ENCODE results near the gene RAB3B.

Gene RAB3B

DNA sequence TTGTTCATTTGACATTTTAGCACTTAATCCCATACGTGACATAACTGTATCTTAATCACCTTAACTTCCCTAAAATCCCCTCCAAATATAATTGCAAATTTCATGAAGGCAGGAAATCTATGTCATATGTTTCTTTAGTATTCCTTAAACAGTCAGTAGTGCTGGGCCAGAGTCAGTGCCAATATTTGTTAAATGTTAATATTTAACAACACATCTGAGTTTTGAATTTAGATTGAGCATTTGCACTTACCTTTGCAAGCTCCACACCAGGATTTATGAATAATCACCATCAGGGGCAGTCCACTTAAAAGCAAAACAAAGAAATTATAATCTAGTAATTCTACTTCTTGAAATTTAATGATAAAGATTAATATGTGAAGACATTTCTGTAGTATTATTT is 37.8 kb upstream of the RAB3B start:
- Histone ChIP-seq H3K14ac (ENCODE audit: low read length) (no peak overlapping the region), H3K27me3 (ENCODE audit: control insufficient read depth in 3 of 3, insufficient read depth in 3 of 3, low read depth in 1 of 3, low read length in 3 of 3) (no peaks in the 10 kb centered on the region), H3K23ac (ENCODE audit: low read depth, low read length, poor library complexity) (no peak overlapping the region), H2AFZ (ENCODE audit: low read length) (no peak overlapping the region), H3K4me3 (ENCODE audit: low read length in 2 of 2) (no peak overlapping the region), H3K9ac (ENCODE audit: low read depth, low read length, poor library complexity) (no peak overlapping the region), H3K4me1 (ENCODE audit: control insufficient read depth in 2 of 2, insufficient read depth in 1 of 2, low read depth in 1 of 2, low read length in 2 of 2) (peaks cover 5 to 8% of the 10 kb centered on the region in 2 donors), H3K4me2 (ENCODE audit: insufficient read depth, low read length, poor library complexity, severe bottlenecking) (no peak overlapping the region), H2BK15ac (ENCODE audit: low read length) (no peak overlapping the region), H2BK120ac (ENCODE audit: low read depth, low read length) (no peak overlapping the region), H3K4ac (ENCODE audit: low read length) (no peak overlapping the region), H2AK5ac (ENCODE audit: low read depth, low read length) (no peak overlapping the region), H2BK5ac (ENCODE audit: low read length) (no peak overlapping the region), H4K8ac (ENCODE audit: low read depth, low read length) (no peak overlapping the region), H2BK12ac (ENCODE audit: low read length) (no peak overlapping the region), H3K27ac (replicated peaks; ENCODE audit: low read length) (no peak overlapping the region), H3K79me1 (ENCODE audit: low read depth, low read length) (peaks cover 9% of the 10 kb centered on the region), H3K18ac (ENCODE audit: low read length) (no peak overlapping the region), H4K91ac (ENCODE audit: low read depth, low read length, poor library complexity) (no peak overlapping the region), H3K36me3 (replicated peaks in 1 of 2; ENCODE audit: control insufficient read depth in 2 of 2, insufficient read depth in 2 of 2, low read length in 2 of 2) (peaks cover 11 to 57% of the 10 kb centered on the region in 2 donors), H3K9me3 (replicated peaks in 1 of 2; ENCODE audit: control insufficient read depth in 2 of 2, insufficient read depth in 1 of 2, low read depth in 1 of 2, low read length in 2 of 2) (no peaks in the 10 kb centered on the region)
- no peak for DNase-seq (ENCODE audit: low spot score)
- 100% methylated on average over 1 of the region's 1 CpG; no CpG with 5 or more reads in 1 of the 2 donors for WGBS, 2 donors (ENCODE audit: extremely low coverage in 2 of 2, insufficient read length in 2 of 2, insufficient replicate concordance in 1 of 2)

DNA sequence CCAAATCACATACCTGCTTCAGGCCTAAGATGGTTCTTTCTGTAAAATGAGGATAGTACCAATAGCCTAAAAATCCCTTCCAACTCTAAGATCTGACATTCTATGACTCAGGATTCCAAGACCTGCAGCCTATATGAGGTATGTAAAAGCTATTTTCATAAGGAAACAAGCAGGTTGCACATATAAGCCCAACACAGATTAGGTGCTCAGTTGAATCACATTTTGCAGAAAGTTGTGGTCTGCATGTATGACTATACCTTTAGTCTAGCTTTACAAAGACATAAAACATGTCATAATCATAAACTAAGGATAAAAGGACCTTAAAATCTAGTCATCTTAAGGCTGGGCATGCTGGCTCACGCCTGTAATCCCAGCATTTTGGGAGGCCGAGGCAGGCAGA is 35.8 kb upstream of the RAB3B start:
- Histone ChIP-seq H2AFZ (ENCODE audit: low read length) (no peak overlapping the region), H2BK15ac (ENCODE audit: low read length) (no peak overlapping the region), H3K79me1 (ENCODE audit: low read depth, low read length) (peaks cover under 1% of the 10 kb centered on the region), H4K8ac (ENCODE audit: low read depth, low read length) (no peak overlapping the region), H3K27ac (replicated peaks; ENCODE audit: low read length) (no peak overlapping the region), H3K27me3 (ENCODE audit: control insufficient read depth in 3 of 3, insufficient read depth in 3 of 3, low read depth in 1 of 3, low read length in 3 of 3) (no peaks in the 10 kb centered on the region), H3K9ac (ENCODE audit: low read depth, low read length, poor library complexity) (no peak overlapping the region), H2BK12ac (ENCODE audit: low read length) (no peak overlapping the region), H4K91ac (ENCODE audit: low read depth, low read length, poor library complexity) (no peak overlapping the region), H3K36me3 (replicated peaks in 1 of 2; ENCODE audit: control insufficient read depth in 2 of 2, insufficient read depth in 2 of 2, low read length in 2 of 2) (peaks cover 17 to 60% of the 10 kb centered on the region in 2 donors), H3K18ac (ENCODE audit: low read length) (no peak overlapping the region), H3K4me2 (ENCODE audit: insufficient read depth, low read length, poor library complexity, severe bottlenecking) (no peak overlapping the region), H2BK120ac (ENCODE audit: low read depth, low read length) (no peak overlapping the region), H2AK5ac (ENCODE audit: low read depth, low read length) (no peak overlapping the region), H2BK5ac (ENCODE audit: low read length) (no peak overlapping the region), H3K23ac (ENCODE audit: low read depth, low read length, poor library complexity) (no peak overlapping the region), H3K14ac (ENCODE audit: low read length) (no peak overlapping the region), H3K9me3 (replicated peaks in 1 of 2; ENCODE audit: control insufficient read depth in 2 of 2, insufficient read depth in 1 of 2, low read depth in 1 of 2, low read length in 2 of 2) (no peaks in the 10 kb centered on the region), H3K4me3 (ENCODE audit: low read length in 2 of 2) (no peak overlapping the region), H3K4me1 (ENCODE audit: control insufficient read depth in 2 of 2, insufficient read depth in 1 of 2, low read depth in 1 of 2, low read length in 2 of 2) (no peaks in the 10 kb centered on the region), H3K4ac (ENCODE audit: low read length) (no peak overlapping the region)
- WGBS, 2 donors (ENCODE audit: extremely low coverage in 2 of 2, insufficient read length in 2 of 2, insufficient replicate concordance in 1 of 2): no CpG with 5 or more reads among the region's 2 CpGs
- DNase-seq (ENCODE audit: low spot score): no peak

DNA sequence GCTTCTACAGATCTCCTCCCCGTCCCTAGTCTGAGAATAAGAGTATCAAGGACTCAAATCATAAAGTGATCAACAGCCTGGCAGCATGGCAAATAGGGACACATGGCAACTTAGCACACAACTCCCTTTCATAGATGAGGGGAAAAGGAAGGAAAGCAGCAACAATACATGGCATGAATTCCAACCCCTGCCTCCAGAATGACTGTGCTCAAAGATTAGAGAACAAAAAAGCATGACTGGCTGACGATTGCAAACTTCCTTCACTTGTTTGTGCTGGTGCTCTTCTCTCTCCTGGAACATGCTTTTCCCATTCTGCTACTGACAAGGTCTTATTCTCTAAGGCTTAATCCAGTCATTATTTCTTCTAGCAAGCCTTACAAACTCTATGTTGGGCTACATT is 31.6 kb upstream of the RAB3B start:
- Histone ChIP-seq H2AK5ac (ENCODE audit: low read depth, low read length) (no peak overlapping the region), H3K27ac (replicated peaks; ENCODE audit: low read length) (peak overlapping the region; percentile 27)
- no CpG with 5 or more reads among the region's 2 CpGs for WGBS, 2 donors (ENCODE audit: extremely low coverage in 2 of 2, insufficient read length in 2 of 2, insufficient replicate concordance in 1 of 2)

DNA sequence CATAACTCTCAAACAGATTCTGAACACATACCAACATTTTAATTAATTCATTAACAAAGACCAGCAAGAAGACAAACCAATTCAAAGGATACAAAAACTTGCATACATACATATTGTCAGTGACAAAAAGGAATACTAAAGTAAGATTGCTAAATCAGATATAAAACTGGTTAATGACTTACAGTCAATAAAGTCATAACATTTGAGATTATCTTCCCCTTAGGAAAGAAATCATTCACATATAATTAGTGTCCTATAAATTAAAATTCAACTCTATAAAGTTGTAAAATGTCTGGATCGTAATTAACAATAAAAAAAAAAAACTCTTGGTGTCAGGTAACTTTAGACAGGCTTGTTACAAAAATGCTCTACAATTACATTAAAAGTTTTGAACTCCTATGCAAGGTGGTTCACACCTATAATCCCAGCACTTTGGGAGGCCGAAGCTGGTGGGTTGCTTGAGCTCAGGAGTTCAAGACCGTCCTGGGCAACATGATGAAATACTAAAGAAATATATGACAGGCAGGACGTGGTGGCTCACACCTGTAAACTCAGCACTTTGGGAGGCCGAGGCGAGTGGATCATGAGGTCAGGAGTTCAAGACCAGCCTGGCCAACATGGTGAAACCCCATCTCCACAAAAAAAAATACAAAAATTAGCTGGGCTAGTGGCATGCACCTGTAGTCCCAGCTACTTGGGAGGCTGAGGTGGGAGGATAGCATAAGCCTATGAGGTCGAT is 17.7 kb upstream of the RAB3B start:
- Histone ChIP-seq H2AFZ (ENCODE audit: low read length) (no peak overlapping the region), H3K9me3 (replicated peaks in 1 of 2; ENCODE audit: control insufficient read depth in 2 of 2, insufficient read depth in 1 of 2, low read depth in 1 of 2, low read length in 2 of 2) (no peaks in the 10 kb centered on the region), H4K91ac (ENCODE audit: low read depth, low read length, poor library complexity) (no peak overlapping the region), H3K4me1 (ENCODE audit: control insufficient read depth in 2 of 2, insufficient read depth in 1 of 2, low read depth in 1 of 2, low read length in 2 of 2) (peaks cover 5 to 10% of the 10 kb centered on the region in 2 donors), H2BK15ac (ENCODE audit: low read length) (no peak overlapping the region), H3K4me3 (ENCODE audit: low read length in 2 of 2) (no peak overlapping the region), H2BK12ac (ENCODE audit: low read length) (no peak overlapping the region), H3K18ac (ENCODE audit: low read length) (no peak overlapping the region), H3K27ac (replicated peaks; ENCODE audit: low read length) (no peak overlapping the region), H2AK5ac (ENCODE audit: low read depth, low read length) (peak overlapping the region; percentile 46), H2BK120ac (ENCODE audit: low read depth, low read length) (no peak overlapping the region), H3K36me3 (replicated peaks in 1 of 2; ENCODE audit: control insufficient read depth in 2 of 2, insufficient read depth in 2 of 2, low read length in 2 of 2) (no peaks in the 10 kb centered on the region), H2BK5ac (ENCODE audit: low read length) (no peak overlapping the region), H3K27me3 (ENCODE audit: control insufficient read depth in 3 of 3, insufficient read depth in 3 of 3, low read depth in 1 of 3, low read length in 3 of 3) (peaks cover 0 to 13% (median 0%) of the 10 kb centered on the region in 3 experiments), H3K14ac (ENCODE audit: low read length) (no peak overlapping the region), H3K23ac (ENCODE audit: low read depth, low read length, poor library complexity) (no peak overlapping the region), H3K9ac (ENCODE audit: low read depth, low read length, poor library complexity) (no peak overlapping the region), H3K4me2 (ENCODE audit: insufficient read depth, low read length, poor library complexity, severe bottlenecking) (no peak overlapping the region), H4K8ac (ENCODE audit: low read depth, low read length) (no peak overlapping the region), H3K79me1 (ENCODE audit: low read depth, low read length) (no peaks in the 10 kb centered on the region), H3K4ac (ENCODE audit: low read length) (no peak overlapping the region)
- no peak for DNase-seq (ENCODE audit: low spot score)
- WGBS, 2 donors (ENCODE audit: extremely low coverage in 2 of 2, insufficient read length in 2 of 2, insufficient replicate concordance in 1 of 2): no CpG with 5 or more reads among the region's 7 CpGs

More for the DNA sequence above, 31.6 kb upstream of the RAB3B start:
- DNase-seq (ENCODE audit: low spot score): no peak
- Histone ChIP-seq H3K36me3 (replicated peaks in 1 of 2; ENCODE audit: control insufficient read depth in 2 of 2, insufficient read depth in 2 of 2, low read length in 2 of 2) (peaks cover 27 to 63% of the 10 kb centered on the region in 2 donors), H3K14ac (ENCODE audit: low read length) (no peak overlapping the region), H3K9ac (ENCODE audit: low read depth, low read length, poor library complexity) (no peak overlapping the region), H3K79me1 (ENCODE audit: low read depth, low read length) (no peaks in the 10 kb centered on the region), H3K4me1 (ENCODE audit: control insufficient read depth in 2 of 2, insufficient read depth in 1 of 2, low read depth in 1 of 2, low read length in 2 of 2) (no peaks in the 10 kb centered on the region), H3K9me3 (replicated peaks in 1 of 2; ENCODE audit: control insufficient read depth in 2 of 2, insufficient read depth in 1 of 2, low read depth in 1 of 2, low read length in 2 of 2) (no peaks in the 10 kb centered on the region), H3K4me2 (ENCODE audit: insufficient read depth, low read length, poor library complexity, severe bottlenecking) (no peak overlapping the region), H2BK5ac (ENCODE audit: low read length) (no peak overlapping the region), H4K8ac (ENCODE audit: low read depth, low read length) (no peak overlapping the region), H3K23ac (ENCODE audit: low read depth, low read length, poor library complexity) (no peak overlapping the region), H2BK15ac (ENCODE audit: low read length) (no peak overlapping the region), H3K18ac (ENCODE audit: low read length) (no peak overlapping the region), H2BK12ac (ENCODE audit: low read length) (no peak overlapping the region), H3K4me3 (ENCODE audit: low read length in 2 of 2) (no peak overlapping the region), H2BK120ac (ENCODE audit: low read depth, low read length) (no peak overlapping the region), H3K4ac (ENCODE audit: low read length) (no peak overlapping the region), H2AFZ (ENCODE audit: low read length) (no peak overlapping the region), H3K27me3 (ENCODE audit: control insufficient read depth in 3 of 3, insufficient read depth in 3 of 3, low read depth in 1 of 3, low read length in 3 of 3) (no peaks in the 10 kb centered on the region), H4K91ac (ENCODE audit: low read depth, low read length, poor library complexity) (no peak overlapping the region)
